NCI-H748 (cell line): ENCODE data around the gene PICK1.

Experiments
- DNase-seq: peaks from one replicate; lab custom pipeline; 2025; ENCODE audit not compliant: unreplicated experiment; lab: John Stamatoyannopoulos, UW

PICK1 gene

DNA sequence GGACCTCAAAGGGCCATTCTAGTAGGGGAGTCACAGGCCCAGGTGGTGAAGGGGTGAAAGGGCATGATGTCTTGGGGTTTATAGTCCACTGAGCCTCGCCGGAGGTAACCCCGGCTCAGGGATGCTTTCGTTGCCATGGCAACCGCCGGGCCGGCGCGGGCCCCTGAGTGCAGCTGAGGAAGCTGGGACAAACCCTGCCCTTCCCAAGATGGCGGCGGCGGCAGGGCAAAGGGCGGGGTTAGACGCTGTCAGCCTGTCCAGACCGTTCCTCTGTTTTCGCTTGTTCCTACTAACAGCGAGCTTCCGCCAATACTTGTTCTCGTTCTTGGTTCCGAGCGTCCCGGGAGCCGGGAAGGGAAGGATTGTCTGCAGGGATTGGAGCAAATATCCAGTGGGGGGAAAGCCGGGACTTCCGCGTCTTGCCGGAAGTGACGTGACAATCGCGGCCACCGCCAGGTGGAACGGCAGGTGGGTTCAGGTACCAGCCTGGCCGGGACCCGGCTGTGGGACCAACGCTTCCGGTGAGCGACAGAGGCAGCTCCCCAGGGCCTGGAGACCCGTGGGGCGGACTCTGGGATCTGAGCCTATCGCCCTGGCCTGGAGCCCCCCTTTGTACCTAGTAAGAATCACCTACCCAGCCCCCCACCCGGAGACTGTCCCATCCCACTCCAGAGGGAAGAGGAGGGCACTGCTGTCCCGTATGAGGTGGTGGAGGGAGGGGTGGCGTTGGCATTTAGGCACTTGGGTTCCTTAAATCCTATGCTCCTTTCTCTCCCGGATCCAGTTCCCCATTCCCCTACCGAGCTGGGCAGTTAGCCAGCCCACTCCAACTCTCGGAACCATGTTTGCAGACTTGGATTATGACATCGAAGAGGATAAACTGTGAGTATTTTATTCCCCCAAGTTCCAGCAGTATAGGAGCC is at the start of gene PICK1:
Gene PICK1, plus strand, starts transcription at position 436 of the 923 bp plus-strand sequence. Its CDS starts 406 bp downstream, at position 842.
- DNase-seq = peak; percentile 95

DNA sequence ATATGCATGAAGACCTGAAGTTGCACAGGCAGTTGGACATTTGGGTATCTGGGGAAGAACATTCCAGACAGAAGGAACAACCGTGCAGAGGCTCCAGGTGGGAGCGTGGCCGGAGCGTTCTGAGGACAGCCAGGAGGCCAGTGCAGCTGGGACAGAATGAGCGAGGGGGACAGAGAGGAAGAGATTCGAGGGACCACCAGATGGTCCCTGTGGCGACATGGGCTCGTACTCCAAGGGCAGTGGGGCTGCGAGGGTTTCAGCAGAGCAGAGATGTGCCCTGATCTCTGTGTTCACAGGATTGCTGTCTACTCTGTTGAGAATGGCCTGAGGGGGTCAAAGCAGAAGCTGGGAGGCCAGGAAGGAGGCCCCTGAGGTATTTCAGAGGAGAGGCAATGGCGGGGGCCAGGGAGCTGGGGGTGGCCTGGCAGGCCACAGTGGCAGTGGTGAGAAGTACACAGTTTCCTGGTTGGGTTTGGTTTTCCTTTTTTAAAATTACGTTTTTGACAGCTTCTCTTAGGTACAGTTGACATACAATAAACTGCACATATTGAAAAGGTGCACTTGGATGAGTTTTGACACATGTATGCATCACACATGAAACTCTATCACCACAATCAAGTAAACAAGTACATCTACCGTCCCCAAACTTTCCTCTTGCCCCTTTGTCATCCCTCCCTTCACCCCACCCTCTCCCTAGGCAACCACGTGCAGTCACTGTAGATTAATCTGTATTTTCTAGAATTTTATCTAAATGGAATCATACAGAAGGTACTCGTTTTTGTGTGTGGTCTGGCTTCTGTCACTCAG is 48.0 kb upstream of the PICK1 start:
- DNase-seq = no peak

DNA sequence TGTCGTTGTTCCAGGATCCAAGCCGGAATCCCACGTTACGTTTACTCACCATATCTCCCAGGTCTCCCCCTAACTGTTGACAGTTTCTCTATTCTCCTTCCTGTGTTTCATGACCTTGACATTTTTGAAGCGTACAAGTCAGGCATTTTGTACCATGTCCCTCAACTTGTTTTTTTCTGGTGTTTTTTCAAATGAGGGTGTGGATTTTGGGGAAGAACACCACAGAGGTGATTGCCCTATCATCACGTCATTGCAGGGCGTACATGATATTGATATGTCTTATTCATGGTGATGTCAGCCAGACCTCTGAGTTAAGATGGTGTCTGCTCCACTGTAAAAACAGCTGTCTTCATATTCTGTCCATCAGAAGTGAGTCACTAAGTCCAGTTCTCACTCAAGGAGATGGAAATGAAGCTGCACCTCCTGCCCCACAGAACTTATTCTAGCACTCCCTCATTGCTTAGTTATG is 44.6 kb upstream of the PICK1 start:
- DNase-seq = no peak

DNA sequence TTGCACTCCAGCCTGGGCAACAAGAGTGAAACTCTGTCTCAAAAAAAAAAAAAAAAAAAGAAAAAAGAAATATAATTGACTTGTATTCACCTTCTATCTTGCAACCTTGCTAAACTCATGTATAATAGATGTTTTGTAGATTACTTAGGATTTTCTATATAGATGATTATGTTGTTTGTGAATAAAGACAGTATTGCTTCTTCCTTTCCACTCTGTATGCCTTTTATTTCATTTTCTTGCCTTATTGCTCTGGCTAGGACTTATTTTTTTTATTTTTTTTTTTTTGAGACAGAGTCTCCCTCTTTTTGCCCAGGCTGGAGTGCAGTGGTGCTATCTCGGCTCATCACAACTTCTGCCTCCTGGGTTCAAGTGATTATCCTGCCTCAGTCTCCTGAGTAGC is 43.1 kb upstream of the PICK1 start:
- no peak for DNase-seq

DNA sequence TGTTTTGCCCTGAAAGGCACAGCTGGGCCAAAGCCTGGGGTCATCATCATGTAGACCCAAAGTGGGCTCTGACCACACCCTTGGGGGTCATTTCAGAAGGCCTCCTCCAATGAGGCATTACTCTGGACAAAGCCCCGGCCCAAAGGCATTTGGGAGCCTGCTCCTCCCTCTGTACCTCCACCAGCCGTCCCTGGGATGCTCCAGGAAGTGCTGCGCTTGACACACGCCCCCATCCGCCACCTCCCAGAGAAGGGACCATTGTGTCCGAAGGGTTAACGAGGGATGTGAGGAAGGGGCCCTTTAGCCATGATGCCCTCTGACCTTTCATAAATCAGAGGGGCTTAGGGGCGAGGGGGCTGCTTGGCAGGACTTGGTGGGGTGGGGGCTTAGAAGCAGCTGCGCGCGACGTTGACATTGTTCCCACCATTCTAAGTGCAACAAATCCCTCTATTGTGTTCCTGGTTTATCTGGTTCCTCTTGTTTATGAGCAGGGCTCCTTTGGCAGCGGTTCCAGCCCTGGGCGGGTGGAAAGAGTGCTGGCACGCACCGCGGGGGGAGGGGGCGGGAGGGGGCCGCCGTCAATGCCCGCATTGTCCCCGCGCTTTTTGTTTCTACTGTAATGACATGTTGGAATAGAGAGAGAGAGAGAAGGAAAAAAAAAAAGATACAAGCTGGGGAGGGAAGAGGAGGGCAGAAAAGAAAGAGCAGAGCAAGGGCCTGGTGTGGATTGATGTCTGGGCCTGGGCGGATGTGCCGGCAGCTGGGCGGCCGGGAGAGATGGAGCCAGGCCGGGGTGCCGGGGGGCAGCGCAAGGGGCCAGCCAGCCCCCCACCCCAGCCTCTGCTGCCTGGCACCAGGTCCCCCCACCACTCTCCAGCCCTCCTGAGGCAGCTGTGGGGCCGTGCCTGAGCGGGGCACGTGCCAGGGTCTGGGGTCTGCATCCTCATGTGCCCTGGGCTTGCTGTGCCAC is 40.7 kb upstream of the PICK1 start:
- peak; percentile 10 for DNase-seq

DNA sequence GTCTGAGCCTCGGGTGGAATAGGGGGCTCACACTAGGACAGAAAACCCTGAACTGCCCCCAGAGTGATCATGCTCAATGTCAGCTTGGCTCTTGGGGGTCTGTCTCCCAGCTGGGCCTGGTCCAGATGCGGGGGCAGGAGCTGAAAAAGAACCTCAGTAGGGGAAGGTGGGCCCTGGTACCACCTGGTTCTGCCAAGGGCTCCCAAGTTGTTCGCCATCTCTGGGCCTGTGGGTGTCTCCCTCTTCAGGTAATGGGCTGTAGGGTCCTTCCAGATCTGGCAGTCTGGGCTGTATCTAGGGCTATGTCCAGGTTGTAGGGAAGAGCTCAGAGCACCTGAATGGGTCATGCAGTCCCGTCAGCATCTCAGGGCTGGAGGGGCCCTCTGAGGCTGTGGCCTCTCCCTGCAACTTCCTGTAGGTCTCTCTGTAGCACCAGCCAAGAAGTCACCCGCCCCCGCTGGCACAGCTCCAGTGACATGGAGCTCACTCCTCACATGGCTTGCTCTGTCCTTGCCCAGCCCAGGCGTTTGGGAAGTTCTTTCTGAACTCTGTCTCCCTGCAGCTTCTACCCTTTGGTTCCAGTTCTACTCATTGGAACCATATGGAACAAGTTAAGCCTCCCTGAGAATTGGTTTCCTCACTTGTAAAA is 39.8 kb upstream of the PICK1 start:
- DNase-seq = no peak

DNA sequence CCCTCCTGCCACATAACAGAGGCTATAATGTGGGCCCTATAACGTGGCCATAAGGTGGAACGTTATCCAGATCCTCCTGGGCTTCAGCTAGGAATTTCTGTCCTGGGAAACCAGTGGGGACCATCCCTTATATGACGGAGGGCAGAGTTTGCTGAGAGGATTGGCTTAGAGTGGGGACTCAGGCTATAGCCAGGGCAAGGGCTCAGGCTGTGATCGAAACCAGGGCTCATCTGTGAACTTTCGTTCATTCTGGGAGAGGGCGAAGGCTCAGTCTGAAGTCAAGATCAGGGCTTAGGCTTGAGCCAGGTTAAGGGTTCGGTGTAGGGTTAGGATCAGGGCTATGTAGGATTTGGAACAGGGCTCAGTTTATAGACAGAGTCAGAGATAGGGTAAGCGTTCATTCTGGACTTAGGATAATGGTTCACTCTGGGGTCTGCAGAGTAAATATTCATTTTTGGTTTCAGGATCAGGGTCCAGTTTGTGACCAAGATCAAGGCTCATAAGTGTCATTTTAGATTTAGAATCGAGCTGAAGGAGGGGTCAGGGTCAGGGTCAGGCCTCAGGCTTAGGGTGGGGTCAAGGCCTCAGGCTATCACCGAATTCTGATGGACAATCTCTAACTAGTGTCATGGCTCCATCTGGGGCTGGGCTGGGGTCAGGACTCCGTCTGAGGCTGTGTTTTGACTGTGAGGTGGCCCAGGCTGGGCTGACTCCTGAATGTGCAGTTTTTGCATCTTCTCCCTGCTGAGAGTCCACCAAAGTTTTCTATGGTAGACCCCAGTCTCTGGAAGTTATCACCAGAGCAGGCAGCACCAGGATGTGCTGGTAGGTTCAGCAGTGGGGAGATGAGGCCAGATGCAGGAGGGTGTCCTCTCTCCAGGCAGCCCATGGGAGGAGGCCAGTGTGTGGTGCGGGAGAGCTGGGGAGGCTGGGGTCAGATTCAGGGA is 39.0 kb upstream of the PICK1 start:
- DNase-seq = no peak

DNA sequence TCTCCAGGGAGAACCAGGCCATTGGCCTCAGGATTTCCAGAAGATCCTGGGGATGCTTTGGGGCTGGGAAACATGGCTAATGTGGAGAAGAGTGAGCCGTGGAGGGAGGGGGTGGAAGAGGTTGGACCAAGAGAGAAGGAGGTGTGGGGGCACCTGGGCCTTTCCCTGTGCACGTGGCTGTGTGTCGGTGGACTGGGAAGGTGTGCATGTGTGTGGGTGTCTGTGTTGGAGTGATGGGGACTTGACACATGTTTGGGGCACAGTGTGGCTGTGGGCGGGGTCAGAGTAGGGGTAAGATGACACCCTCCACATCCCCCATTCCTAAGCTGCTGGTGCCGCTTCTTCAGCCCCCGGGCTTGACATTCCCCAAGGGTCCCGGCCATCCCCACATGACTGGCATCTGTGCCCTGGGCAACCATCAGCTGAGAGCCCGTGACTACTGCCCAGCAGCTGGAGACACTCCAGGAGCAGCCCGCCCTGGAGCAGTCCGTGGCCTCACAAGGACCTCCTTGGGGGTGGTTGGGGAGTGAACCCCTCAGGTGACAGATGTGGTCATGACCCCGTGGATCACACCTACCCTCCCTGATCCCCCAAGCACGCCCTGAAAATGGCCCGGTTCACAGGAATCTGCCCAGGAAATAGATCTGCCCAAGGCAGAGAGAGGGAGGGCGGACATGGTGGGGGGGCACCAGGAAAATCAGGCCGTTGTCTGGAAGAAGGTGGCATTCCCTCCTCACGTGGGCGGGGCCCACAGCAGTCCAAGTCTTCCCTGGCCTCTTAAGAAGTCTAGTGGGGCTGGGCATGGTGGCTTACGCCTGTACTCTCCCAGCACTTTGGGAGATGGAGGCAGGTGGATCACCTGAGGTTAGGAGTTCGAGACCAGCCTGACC is 38.0 kb upstream of the PICK1 start:
- no peak for DNase-seq

DNA sequence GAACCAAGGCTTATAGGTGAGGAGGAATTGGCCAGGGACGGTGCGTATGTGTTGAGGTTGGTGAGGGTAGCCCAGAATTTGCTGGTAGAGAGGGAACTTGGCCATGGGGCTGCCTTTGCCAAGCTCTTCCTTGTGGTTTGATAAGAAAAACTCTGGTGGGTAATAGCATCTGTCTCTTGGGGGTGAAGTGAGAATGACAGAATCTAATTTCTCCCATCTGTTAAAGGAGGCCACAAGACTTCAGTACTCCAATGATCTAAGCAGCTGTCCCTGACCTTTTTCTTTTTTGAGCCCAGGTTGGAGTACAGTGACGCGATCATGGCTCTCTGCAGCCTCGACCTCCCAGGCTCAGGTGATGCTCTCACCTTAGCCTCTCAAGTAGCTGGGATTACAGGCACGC is 36.0 kb upstream of the PICK1 start:
- no peak for DNase-seq

DNA sequence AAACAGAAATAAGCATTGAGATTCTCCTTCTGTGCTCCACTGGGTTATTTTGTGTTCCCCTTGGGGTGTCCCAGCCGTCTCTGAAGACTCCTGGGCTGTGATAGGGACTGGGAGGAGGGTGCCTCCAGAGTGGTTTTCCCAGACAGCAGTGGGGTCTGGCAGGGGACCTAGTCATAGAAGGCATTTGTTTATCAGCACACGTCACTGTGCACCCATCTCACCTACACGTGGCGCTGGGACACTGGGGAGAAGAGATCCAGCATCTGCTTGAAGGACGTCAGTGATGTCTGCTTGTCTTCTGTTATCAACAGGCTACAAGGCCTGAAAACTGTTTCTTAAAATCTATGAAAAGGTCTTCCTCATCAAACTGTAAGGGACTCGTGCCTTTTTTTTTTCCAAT is 34.2 kb upstream of the PICK1 start:
- DNase-seq = no peak

DNA sequence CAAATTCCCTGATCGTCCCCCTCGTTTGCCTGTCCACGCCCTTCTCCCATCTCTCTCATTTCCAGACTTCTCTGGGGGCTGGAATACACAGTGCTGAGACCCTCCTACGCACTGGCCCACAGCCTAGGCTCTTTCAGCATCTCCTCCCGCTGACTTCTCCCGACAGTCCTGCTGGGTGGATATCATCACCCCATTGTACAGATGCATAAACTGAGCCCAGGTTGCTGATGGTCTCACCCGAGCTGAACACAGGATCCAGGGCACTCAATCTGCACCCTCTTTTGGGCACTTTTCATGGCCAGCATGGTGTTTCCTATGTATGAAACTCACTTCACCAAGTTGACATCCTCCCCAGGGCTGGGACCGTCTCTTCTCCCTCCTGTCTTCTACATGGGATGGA is 31.7 kb upstream of the PICK1 start:
- DNase-seq = no peak

DNA sequence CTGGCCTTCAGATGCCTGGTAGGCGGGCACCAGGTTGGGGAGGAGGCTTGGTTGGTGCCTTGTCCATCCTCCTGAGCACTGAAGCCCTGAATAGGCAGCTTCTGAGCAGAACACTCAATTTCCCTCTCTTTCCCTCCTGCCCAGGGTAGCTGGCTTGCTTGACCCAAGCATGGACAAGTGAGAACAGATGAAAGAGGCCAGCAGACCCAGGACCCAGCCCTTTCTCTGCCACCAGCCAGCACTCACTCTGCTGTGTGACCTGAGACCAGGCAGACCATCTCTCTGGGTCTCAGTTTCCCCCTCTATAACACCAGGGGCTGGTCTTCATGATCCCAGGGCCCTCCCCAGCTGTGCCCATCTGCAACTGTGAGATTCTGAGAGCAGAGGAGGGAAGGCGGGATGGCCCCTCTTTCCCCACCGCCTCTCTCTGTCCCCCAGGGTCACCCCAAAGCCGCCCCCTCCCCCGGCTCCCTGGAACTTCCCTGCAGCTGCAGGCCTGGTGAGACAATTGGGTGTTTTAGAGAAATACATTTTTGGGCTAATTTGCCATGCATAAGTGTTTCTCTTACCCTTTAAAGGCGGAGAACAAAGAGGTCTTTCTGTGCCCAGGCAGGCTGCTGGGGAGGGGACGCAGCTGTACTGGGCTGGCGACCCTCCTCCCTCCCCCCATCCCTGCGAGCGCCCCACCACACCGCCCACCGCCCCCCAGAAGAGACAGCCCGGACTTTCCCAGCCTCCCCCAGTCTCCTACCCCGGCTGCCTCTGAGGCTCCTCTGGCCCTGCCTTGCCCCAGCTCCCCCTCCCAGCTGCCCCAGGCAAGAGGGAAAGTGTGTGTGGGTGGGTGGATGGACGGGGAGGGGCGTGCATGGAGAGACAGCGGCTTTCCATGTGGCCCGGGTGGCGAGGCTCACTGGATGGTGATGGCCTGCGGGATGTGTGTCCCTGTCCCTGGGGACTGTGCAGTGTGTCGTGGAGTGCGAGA is 30.8 kb upstream of the PICK1 start:
- no peak for DNase-seq

DNA sequence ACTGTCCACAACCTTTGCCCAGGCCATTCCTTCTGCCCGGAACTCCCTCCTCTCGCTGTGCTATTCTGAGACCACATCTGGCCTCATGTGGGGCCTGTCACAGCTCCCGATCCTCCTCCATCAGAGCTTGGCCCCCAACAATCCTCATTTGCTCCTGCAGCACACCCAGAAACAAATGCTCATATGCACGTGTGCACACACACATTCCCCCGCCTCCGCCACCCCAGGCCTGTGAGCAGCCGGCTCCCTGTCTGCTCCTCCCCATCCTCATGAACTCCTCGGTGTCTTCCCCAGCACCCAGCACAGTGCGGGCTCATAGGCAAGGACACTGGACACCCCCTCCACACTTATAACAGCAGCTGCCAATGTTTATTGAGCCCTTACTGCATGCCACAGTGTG is 29.7 kb upstream of the PICK1 start:
- DNase-seq = no peak

DNA sequence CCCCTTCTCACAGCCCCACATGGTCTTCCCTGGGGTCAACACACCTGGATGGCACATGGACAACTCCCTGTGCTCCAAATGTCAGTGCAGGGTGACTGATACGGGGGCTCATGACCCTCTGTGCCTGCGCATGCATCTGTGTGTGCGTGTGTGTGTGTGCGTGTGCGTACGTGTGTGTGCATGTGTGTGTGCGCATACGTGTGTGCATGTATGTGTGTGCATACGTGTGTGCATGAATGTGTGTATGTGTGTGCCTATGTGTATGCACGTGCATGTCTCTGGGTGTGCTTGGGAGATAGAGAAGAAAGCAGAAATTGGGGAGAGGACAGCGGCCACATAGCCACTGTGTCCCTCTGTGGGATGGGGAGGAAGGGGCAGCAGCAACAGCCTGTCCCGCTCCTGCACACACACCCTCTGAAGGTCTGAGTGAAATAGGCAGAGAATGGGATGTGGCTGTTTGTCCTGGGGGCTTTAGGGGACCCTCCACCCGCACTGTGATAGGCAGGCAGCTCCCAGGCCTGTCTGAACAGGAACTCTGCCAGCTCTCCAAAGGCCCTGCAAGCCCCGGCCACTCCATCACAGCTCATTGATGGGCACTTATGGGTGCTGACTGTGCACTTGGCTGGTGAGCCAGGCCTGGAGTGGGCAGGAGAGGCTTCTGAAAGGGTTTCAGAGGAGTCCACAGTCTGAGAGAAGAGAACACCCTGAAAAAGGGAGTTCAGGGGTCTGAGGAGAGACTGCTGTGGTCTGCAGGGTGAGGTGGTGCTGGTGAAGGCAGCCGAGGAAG is 28.7 kb upstream of the PICK1 start:
- DNase-seq = no peak

DNA sequence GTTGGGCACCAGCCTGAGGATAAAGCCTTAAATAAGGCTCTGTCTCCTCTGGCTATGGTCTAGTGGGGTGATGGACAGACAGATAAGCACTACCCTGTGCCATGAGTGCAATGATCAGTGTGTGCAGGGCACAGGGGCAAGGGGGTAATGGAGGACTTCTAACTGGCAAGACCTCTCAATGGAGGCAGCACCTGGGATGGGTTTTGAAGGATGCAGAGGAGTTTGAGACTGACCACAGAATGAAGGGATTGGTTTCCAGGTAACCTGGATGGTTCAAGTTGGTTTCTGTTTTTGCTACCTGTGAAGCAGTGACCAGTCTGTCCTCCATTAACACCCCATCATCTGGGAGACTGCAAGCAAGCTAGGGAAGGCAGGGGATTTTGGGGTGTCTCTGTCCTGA is 27.8 kb upstream of the PICK1 start:
- DNase-seq = no peak

DNA sequence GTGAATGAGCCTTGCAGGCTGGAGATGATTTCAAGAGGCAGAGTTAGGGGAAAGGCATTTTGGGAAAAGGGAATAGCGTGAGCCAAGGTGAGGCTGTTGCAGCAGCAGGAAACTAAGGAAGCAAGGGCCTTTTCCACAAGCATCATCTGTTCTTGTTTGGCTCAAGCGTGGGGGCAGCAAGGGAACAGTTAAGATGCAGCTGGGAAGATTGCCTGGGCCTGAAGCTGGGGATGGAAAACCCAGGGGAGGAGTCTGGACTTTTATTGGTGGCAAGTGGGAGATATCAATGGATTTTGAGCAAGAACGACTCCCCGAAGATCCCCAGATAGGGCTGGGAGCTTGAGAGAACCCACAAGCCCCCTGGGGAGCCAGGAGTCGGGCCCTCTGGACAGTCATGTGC is 27.3 kb upstream of the PICK1 start:
- DNase-seq = no peak
